Fibroblast of the aortic adventitia (primary cell): ENCODE results near the gene TDRD3. TPM values are rescaled to one million over a fixed set of nuclear protein-coding genes. Genes with fewer than 3 reads are reported as not detected.

Experiments
- DNase-seq: peaks from one replicate; pipeline ENCODE4 v3.0.0-alpha.2; 2010; ENCODE audit warnings: low read depth
- H3K4me3 ChIP-seq: 2 replicates; pipeline ENCODE4 v1.5.1; 2011; ENCODE audit warnings: low read depth, mild to moderate bottlenecking, control low read depth, low read length, moderate library complexity
- total RNA-seq: library from RNA; depleted of rRNA; stranded (reverse); fragments of >200 nt; gene quantifications from 2 replicates; pipeline ENCODE4 v1.2.3, GENCODE V29; 2012; ENCODE audit warnings: low replicate concordance
- TF ChIP-seq, protein P1 (sequence below): IDR thresholded peaks from 2 replicates; pipeline ENCODE4 v1.5.1; 2011; ENCODE audit warnings: mild to moderate bottlenecking, low read length, control low read depth, inconsistent platforms; ENCODE audit not compliant: insufficient read depth

TDRD3 gene
- total RNA-seq, 1 donor, result 34.1 TPM

DNA sequence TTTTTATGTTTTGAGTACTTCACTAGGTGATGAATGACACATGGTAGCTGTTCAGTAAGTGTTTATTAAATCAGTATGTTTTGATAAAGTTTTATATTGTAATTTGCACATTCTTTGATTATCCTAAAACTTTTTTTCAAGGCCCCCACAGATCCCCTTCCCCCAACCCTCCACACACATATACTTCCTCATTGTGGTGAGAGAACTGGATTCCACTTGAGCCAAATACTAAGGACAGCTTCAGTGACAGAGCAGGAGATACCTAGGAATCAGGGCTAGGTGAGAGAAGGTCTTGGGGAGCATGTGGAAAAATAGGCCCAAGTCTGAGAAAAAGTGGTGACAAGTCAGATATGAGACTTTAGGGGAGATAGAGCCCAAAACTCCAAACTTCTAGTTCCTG lies 174.6 kb downstream of the TDRD3 start:
- no peak overlapping the region for H3K4me3 ChIP-seq
- no peak for DNase-seq
- TF ChIP-seq, protein P1, sequence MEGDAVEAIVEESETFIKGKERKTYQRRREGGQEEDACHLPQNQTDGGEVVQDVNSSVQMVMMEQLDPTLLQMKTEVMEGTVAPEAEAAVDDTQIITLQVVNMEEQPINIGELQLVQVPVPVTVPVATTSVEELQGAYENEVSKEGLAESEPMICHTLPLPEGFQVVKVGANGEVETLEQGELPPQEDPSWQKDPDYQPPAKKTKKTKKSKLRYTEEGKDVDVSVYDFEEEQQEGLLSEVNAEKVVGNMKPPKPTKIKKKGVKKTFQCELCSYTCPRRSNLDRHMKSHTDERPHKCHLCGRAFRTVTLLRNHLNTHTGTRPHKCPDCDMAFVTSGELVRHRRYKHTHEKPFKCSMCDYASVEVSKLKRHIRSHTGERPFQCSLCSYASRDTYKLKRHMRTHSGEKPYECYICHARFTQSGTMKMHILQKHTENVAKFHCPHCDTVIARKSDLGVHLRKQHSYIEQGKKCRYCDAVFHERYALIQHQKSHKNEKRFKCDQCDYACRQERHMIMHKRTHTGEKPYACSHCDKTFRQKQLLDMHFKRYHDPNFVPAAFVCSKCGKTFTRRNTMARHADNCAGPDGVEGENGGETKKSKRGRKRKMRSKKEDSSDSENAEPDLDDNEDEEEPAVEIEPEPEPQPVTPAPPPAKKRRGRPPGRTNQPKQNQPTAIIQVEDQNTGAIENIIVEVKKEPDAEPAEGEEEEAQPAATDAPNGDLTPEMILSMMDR, result no peak

DNA sequence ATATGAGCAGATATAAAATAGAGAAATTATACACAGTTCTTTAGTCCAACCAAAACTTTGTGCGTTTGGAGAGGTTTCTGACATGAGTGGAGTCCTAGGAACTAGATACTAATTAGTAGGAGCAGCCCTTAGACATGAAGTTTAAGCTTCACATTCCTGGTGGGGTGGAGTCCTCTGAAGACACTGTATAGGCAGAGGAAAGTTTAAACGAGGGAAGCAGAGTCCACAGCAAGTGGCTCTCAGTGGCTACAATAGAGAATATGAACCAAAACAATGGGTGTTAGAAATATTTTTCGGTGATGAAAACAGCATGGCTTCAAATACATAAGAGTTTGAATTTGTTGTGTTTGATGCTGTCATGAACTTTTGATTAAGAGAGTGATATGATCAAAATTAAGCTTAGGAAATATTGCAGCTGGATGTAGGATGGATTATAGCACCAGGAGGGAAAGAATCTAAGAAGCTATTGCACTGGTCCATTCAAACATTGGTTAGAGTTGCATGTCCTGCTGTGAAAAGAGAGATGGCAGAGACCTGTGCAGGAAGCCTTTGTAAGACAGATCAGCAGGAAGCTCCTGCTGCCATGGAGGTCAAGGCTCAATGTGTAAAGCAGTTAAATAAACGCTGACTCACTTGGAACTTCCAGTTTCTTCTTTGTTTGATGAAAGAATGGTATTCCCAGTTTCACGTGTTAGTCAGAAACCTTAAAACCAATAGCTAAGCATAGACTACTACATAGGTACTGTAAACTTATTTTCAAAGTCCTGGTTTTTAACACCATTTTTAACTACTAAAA lies 175.2 kb downstream of the TDRD3 start:
- no peak overlapping the region for H3K4me3 ChIP-seq
- peak; percentile 63 for DNase-seq
- TF ChIP-seq, protein P1, result no peak

DNA sequence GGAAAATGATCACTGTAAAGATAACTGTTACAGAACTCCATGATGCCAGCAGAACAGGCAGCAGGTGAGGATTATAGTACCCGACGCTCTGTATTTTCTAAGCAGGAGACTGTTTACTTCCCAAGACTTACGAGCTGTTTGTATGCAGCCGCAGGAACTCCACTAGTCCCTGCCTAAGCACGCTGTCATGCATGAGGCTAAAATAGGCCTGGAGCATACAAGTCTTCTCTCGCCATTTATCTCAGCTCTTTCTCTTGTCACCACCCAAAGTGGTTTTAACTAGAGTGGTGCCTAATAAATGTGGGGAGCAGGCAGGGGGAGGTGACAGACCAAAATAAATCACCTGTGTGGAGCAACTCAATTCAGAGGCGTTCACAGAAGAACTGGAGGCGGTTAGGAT lies 175.8 kb downstream of the TDRD3 start:
- no peak overlapping the region for H3K4me3 ChIP-seq
- TF ChIP-seq, protein P1, result no peak
- DNase-seq, result no peak

DNA sequence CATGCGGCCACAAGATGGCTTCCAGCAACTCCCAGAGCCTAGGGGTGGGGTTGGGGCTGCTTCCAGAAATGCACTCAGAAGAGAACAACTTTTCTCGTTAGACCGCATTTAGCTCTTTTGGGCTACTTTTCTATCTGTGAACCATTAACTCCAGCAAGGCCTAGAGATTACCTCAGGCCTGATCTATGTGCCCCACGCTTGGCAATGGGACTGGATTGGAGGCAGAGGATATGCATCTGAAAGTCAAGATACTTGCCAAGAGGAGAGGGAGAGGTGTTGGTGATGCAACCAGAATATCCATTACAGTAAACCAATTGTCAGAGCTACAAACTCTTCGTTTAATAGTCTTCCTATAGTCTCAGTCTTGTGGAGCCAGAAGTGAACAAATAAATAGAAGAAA lies 177.7 kb downstream of the TDRD3 start:
- TF ChIP-seq, protein P1, result no peak
- H3K4me3 ChIP-seq, result no peak overlapping the region
- DNase-seq, result no peak

DNA sequence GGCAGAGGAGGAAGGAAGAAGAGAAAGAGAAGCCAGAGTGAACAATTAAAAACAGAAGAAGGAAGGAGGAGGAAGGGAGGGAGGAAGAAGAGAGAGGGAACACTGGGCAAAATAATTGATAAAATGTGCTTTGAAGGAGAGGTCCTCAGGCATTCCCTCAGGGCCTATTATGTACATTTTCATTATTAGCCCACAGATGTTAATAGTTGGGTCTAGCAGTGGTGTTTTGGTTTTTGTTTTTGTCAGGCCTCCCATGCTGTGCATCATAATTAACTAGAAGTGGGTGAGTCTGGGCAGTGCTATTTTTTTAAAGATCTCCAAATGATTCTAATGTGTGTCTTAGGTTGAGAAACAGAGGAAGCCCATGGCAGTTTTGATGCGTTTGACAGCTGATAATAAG lies 178.1 kb downstream of the TDRD3 start:
- TF ChIP-seq, protein P1, result no peak
- DNase-seq, result no peak
- H3K4me3 ChIP-seq, result no peak overlapping the region

DNA sequence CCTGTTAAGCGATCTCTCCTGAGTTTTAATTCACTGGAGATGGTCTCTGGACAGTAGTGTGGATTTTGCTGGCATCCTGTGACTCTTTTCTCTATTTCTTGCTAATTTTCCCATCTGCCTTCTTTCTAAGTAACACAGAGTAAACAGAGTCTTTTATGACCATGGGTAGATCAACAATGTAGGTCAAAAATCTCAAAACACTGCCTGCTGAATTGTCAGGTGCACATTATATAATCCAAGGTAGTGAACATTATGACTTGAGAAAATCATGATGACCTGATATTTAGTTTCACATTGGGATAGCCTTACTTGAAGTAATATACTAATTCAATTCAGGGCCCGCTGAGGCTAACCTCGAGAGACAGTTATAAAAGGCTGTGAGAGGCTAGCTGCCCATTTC lies 180.7 kb downstream of the TDRD3 start:
- TF ChIP-seq, protein P1, result no peak
- no peak overlapping the region for H3K4me3 ChIP-seq
- DNase-seq, result no peak
